Activated naive CD8-positive, alpha-beta T cell treated with anti-CD3 and anti-CD28 coated beads for 36 hours (primary cell): ENCODE measurements around the gene CACNA1F. TPM values are rescaled to one million over a fixed set of nuclear protein-coding genes. Genes with fewer than 3 reads are reported as not detected.

Experiments
- DNase-seq: peaks from one replicate; pipeline ENCODE4 v3.0.0; 2021
- H3K27ac Mint-ChIP-seq: one replicate; pipeline ENCODE4 v1.8.0; 2022; ENCODE audit warnings: mild to moderate bottlenecking, moderate library complexity, mixed read lengths
- H3K27me3 Mint-ChIP-seq: one replicate; pipeline ENCODE4 v1.8.0; 2022; ENCODE audit warnings: mild to moderate bottlenecking, mixed read lengths
- H3K36me3 Mint-ChIP-seq: one replicate; pipeline ENCODE4 v1.8.0; 2021; ENCODE audit warnings: mild to moderate bottlenecking, mixed read lengths
- H3K4me1 Mint-ChIP-seq: one replicate; pipeline ENCODE4 v1.8.0; 2021; ENCODE audit warnings: mixed read lengths
- H3K4me3 Mint-ChIP-seq: one replicate; pipeline ENCODE4 v1.8.0; 2022; ENCODE audit warnings: mild to moderate bottlenecking, moderate library complexity, mixed read lengths
- H3K9me3 Mint-ChIP-seq: one replicate; pipeline ENCODE4 v1.8.0; 2022; ENCODE audit warnings: mixed read lengths
- total RNA-seq, 2 experiments: library from RNA; stranded (reverse); gene quantifications; one replicate each; pipeline ENCODE4 v1.2.3, GENCODE V29; 2021

The CACNA1F gene
- total RNA-seq, 2 experiments from 2014 or later, result 0.72 to 0.85 TPM

DNA sequence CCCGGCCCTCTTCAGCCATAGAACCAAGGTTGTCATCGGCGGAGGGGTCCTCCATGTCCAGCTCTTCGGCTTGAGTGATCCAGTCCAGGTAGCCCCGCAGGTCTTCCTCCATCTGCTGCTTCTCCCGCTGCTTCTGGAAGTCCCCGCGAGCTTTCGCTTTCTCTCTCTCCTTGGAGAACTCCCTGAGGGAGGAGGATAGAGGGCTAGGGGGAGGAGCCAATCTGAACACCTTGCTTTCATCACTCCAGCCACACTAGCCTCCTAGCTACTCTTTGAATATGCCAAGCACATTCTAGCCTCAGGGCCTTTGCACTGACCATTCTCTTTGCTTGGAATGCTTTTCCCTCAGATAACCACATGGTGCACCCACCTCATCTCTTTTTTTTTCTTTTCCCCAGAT is 6.2 kb downstream of the CACNA1F start:
- Mint-ChIP-seq H3K4me3 (no peak overlapping the region), H3K27ac (no peak overlapping the region), H3K36me3 (no peaks in the 10 kb centered on the region), H3K27me3 (peaks cover 4% of the 10 kb centered on the region), H3K9me3 (no peaks in the 10 kb centered on the region), H3K4me1 (peaks cover 12% of the 10 kb centered on the region)
- DNase-seq, result no peak

DNA sequence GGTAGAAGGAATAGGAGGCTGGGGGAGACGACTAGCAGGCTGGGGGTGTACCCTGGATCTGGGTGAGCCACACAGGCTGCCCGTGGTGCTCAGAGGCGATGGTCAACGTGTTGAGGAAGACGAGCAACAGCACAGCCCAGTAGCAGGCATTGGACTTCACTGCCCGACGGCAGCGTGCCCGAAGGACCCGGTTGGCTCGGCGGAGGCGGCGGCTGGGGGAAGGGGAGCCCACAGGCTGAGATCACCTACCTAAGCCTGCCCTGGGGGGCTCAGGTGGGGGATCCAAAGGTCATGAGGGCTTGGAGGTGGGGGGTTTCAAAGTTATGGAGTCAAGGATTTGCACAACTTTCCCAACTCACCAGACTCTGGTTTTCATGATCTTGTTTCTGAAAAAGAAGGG is 7.3 kb downstream of the CACNA1F start:
- H3K27me3 Mint-ChIP-seq, result peaks cover 8% of the 10 kb centered on the region
- H3K9me3 Mint-ChIP-seq, result no peaks in the 10 kb centered on the region
- H3K4me3 Mint-ChIP-seq, result no peak overlapping the region
- no peak for DNase-seq
- peaks cover 6% of the 10 kb centered on the region for H3K4me1 Mint-ChIP-seq
- no peak overlapping the region for H3K27ac Mint-ChIP-seq
- H3K36me3 Mint-ChIP-seq, result no peaks in the 10 kb centered on the region

DNA sequence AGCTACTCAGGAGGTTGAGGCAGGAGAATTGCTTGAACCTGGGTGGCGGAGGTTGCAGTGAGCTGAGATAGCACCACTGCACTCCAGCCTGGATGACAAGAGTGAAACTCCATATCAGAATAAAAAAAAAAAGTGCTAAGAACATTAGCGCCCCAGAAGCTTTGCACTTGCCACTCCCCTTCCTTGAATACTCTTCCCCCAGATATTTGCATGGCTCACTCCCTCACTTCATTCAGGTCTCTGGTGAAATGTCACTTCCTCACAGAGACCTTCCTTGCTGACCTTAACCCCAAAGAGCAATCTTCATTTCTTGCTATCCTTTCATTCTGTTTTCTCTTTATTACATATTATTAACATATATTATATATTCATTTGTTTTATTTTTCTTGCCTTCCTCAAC is 11.3 kb downstream of the CACNA1F start:
- H3K36me3 Mint-ChIP-seq, result peaks cover 2% of the 10 kb centered on the region
- H3K27me3 Mint-ChIP-seq, result peaks cover 8% of the 10 kb centered on the region
- H3K27ac Mint-ChIP-seq, result no peak overlapping the region
- no peak for DNase-seq
- H3K4me1 Mint-ChIP-seq, result no peaks in the 10 kb centered on the region
- no peaks in the 10 kb centered on the region for H3K9me3 Mint-ChIP-seq
- no peak overlapping the region for H3K4me3 Mint-ChIP-seq

DNA sequence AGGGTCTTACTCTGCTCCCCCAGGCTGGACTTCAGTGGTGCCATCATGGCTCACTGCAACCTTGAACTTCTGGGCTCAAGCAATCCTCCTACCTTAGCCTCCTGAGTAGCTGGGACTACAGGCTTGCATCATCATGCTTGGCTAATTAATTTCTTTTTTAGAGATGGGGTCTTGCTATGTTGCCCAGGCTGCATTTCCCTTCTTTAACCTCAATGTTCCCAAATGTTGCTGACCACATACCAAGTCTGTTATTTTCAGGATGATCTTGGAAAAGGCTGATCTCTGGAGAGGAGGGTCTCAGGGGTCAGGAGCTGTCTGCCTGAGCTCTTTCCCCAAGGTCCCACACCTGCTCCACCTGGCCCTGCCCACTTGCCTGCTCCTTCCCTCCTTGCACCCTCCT is 13.0 kb downstream of the CACNA1F start:
- H3K4me1 Mint-ChIP-seq, result no peaks in the 10 kb centered on the region
- H3K4me3 Mint-ChIP-seq, result no peak overlapping the region

DNA sequence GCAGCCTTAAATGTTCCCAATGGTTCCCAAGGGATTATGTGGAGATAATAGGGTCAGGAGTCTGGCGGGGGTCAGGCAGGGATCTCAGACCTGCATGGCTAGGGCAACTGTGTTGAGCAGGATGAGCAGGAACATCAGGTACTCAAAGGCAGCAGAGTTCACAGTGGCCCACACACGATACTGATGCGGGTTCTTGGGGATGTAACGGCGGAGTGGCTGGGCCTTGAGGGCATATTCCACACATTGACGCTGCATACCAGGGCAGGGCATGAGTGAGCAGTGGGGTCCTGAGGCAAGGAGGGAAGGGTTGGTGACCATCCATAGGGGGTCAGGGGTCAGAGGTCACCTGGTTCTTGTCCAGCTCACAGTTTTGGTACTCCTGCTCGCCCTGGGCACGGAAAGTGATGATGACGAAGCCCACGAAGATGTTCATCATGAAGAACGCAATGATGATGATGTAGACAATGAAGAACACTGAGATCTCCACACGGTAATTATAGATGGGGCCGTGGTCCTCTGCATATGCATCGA is 18.1 kb downstream of the CACNA1F start:
- no peak for DNase-seq
- Mint-ChIP-seq H3K4me3 (no peak overlapping the region), H3K4me1 (no peaks in the 10 kb centered on the region), H3K36me3 (peaks cover 2% of the 10 kb centered on the region), H3K9me3 (no peaks in the 10 kb centered on the region), H3K27ac (no peak overlapping the region), H3K27me3 (no peaks in the 10 kb centered on the region)

More for the DNA sequence above, 13.0 kb downstream of the CACNA1F start:
- H3K27ac Mint-ChIP-seq, result no peak overlapping the region
- peaks cover 4% of the 10 kb centered on the region for H3K27me3 Mint-ChIP-seq
- peaks cover 2% of the 10 kb centered on the region for H3K36me3 Mint-ChIP-seq
- no peaks in the 10 kb centered on the region for H3K9me3 Mint-ChIP-seq
- DNase-seq, result no peak

DNA sequence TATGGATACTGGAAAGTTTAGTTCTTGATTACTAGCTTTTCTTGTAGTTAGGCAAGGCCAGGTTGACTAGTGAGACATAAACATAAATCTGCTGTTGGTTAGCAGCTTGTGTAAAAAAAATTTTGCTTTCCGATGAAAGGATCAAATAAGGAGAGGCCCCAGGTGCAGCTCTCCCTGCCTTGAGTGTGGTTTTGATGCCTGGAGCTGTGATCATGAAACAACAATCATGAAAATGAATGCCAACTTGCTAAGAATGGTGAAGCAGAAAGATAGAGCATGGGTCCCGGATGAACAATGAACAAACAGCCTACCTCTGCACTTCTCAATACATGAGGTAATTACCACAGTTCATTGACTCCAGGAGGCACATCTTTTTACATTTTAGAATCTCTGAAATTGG is 18.7 kb downstream of the CACNA1F start:
- H3K4me1 Mint-ChIP-seq, result no peaks in the 10 kb centered on the region
- H3K9me3 Mint-ChIP-seq, result no peaks in the 10 kb centered on the region
- no peaks in the 10 kb centered on the region for H3K36me3 Mint-ChIP-seq
- DNase-seq, result no peak
- H3K27ac Mint-ChIP-seq, result no peak overlapping the region
- no peaks in the 10 kb centered on the region for H3K27me3 Mint-ChIP-seq
- H3K4me3 Mint-ChIP-seq, result no peak overlapping the region

DNA sequence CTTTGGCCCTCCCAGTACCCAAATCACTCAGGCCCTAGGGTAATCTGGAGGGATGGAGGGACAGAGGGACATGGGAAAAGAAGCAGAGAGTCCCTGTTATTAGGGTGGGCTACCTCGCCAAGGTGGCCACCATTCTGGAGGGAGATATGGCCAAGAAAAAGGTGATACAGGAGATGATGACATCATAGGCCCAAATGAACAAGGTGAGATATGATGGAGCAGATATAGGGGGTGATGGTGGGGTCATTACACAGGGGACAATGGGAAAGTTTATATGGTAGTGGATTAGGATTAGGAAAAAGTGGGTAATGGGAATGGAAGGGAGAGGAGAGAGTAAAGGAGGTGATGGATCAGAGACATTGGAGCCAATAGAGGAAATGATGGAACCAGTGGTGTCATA is 20.3 kb downstream of the CACNA1F start:
- Mint-ChIP-seq H3K27ac (no peak overlapping the region), H3K27me3 (no peaks in the 10 kb centered on the region), H3K36me3 (no peaks in the 10 kb centered on the region), H3K9me3 (no peaks in the 10 kb centered on the region), H3K4me1 (no peaks in the 10 kb centered on the region), H3K4me3 (no peak overlapping the region)
- DNase-seq, result no peak

DNA sequence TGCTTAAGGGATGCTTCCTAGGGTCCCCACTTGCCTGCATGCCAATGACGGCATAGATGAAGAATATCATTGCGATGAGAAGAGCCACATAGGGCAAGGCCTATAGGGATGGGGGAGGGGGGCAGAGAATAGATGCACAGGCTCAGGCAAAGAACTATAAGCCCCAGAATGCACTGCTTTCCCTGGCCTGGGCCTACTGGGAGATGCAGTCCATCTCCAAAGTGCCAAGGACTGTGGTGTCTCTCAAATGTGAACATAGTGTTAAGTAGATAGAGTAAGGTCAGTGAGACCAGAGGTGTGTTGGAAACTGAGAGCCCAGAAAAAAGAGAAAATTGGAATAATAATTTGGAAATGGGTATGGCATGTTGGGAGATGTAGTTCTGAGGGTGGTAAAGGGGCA is 20.9 kb downstream of the CACNA1F start:
- Mint-ChIP-seq H3K27me3 (no peaks in the 10 kb centered on the region), H3K36me3 (no peaks in the 10 kb centered on the region), H3K4me1 (no peaks in the 10 kb centered on the region), H3K9me3 (no peaks in the 10 kb centered on the region), H3K27ac (no peak overlapping the region), H3K4me3 (no peak overlapping the region)
- no peak for DNase-seq

DNA sequence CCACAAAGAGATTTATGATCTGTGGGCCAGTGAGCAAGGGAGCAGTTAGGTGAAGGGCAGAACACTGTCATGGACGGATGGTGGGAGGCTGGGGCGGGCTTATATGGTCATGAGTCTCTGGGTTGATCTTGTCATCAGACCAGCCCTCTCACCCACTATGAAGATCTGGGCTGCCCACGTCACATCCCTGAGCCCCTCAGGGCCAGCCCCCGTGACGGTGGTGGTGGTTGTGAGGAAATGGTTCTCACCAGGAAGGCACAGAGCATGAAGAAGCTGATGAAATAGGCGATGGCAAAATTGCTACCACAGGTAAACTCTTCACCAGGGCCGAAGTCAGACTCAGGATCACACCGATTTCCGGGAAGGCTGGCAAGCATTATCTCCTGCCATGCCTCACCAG is 22.1 kb downstream of the CACNA1F start:
- Mint-ChIP-seq H3K9me3 (no peaks in the 10 kb centered on the region), H3K4me3 (no peak overlapping the region), H3K27ac (no peak overlapping the region), H3K4me1 (no peaks in the 10 kb centered on the region), H3K36me3 (no peaks in the 10 kb centered on the region), H3K27me3 (no peaks in the 10 kb centered on the region)
- no peak for DNase-seq

DNA sequence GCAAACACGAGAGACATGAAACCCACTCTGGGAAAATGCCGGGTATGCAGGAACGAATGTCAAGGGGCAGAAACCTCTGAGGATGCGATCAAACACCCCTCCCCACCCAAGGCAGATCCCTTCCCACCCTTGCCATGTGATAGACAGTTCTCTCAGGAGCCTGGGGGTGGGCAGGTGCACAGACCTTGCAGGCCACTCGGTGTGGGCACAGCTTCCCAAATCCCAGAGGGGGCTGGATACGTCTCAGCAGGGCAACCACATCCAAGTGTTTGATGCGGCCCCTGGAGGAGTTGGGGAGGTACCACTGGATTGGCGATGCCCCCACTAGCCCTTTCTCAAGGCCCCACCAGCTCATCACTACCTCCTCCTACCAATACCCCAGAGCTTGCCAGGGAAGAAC is 22.7 kb downstream of the CACNA1F start:
- H3K4me3 Mint-ChIP-seq, result no peak overlapping the region
- H3K27ac Mint-ChIP-seq, result no peak overlapping the region
- H3K4me1 Mint-ChIP-seq, result no peaks in the 10 kb centered on the region
- H3K9me3 Mint-ChIP-seq, result no peaks in the 10 kb centered on the region
- DNase-seq, result no peak
- H3K36me3 Mint-ChIP-seq, result no peaks in the 10 kb centered on the region
- no peaks in the 10 kb centered on the region for H3K27me3 Mint-ChIP-seq

DNA sequence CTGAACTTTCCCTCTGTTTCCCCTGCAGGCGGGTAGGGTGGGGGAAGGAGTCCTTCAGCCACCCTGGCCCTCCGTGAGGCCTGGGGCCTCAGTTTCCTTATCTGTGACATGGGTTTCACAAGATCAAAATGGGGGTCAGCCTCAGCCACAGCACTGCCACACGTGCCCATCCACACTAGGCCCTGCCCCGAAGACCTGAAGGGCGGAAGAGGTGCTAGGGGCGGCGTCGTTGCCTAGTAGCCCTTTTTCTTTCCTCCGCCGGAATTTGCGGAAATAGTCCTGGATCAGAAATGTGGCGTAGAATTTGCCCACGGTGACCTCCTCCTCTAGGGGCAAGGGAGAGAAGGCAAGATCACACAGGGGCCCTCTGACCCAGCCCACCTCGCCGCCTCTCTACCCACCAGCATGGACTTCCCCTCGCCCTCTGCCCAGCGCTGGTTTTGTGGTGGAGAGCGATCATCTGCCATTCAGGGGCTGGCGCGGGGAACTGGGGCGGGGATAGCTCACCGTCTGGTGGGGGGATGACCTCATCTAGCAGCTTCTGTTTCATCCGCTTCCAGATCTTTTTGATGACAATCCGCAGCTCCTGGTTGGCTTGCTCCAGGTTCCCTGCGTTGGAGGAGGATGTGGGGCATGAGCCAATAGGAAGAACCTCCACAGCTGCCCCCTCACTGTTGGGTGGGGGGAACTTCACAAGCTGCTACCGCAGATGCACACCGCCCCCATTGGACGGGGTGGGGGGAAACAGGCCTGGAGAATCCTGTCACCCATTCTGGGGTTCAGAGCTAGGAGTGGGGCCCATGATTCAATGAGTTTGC is 23.5 kb downstream of the CACNA1F start:
- no peaks in the 10 kb centered on the region for H3K4me1 Mint-ChIP-seq
- H3K36me3 Mint-ChIP-seq, result no peaks in the 10 kb centered on the region
- peak overlapping the region; percentile 40 for H3K4me3 Mint-ChIP-seq
- no peaks in the 10 kb centered on the region for H3K9me3 Mint-ChIP-seq
- DNase-seq, result peak; percentile 27
- H3K27me3 Mint-ChIP-seq, result no peaks in the 10 kb centered on the region
- H3K27ac Mint-ChIP-seq, result no peak overlapping the region

DNA sequence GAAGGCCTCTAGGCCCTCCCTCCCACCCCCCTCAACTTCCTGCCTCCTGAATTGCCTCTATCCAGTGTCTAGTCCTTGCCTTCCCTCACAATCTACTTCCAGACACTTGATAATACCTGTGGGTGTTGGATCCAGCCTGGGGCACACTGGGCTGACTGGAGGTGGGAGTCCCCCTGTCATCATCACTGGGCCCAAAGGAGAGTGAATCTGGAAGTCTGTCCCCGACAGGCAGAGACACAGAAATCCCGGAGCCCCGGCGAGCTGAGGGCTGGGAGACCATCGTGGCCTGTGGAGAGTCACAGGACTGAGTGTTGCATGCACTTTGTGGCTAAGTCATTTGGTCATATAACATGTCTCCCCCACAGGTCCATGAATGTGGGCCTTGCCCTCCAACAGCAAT is 24.7 kb downstream of the CACNA1F start:
- no peaks in the 10 kb centered on the region for H3K9me3 Mint-ChIP-seq
- H3K4me3 Mint-ChIP-seq, result no peak overlapping the region
- DNase-seq, result no peak
- H3K4me1 Mint-ChIP-seq, result no peaks in the 10 kb centered on the region
- H3K27ac Mint-ChIP-seq, result no peak overlapping the region
- H3K27me3 Mint-ChIP-seq, result no peaks in the 10 kb centered on the region
- H3K36me3 Mint-ChIP-seq, result no peaks in the 10 kb centered on the region

DNA sequence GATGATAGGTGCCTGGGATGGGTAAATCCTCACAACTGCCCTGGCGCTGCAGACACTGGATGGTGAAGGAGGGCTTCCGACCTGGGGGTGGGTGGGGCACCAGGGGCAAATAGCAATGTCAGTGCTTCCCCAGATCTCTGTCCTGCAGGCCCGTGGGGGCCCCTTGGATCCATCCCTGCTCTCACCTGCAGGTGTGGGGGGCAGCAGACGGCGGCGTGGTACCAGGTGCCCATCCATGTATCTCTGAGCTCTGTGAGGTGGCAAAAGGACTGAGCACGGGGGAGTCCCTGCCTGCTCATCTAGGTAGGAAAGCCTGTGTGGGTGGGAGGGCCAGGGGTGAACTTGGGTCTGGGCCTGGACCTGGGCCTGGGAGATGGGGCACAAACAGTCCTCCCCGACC is 26.6 kb downstream of the CACNA1F start:
- Mint-ChIP-seq H3K4me3 (no peak overlapping the region), H3K9me3 (no peaks in the 10 kb centered on the region), H3K36me3 (no peaks in the 10 kb centered on the region), H3K4me1 (no peaks in the 10 kb centered on the region), H3K27me3 (no peaks in the 10 kb centered on the region), H3K27ac (no peak overlapping the region)
- no peak for DNase-seq

DNA sequence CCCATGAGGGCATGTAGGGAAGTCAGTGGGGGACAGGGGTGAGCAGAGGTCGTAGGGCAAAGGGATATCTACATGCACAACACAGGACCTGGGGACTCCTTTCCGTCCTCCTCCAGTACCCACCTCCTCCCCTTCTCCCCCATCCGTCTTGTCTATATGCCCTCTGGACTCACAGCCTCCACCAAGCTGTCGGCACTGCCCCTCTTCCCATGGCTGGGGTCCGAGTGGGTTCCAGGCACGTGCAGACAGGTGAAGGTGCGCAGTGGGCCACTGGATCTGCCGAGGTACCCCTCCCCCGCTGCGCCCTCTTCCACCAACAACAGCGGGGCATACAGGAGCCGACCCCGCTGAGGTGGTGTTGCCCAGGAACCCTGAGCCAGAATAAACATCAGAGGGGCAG is 27.7 kb downstream of the CACNA1F start:
- Mint-ChIP-seq H3K36me3 (no peaks in the 10 kb centered on the region), H3K9me3 (no peaks in the 10 kb centered on the region), H3K27ac (no peak overlapping the region), H3K4me1 (peaks cover 3% of the 10 kb centered on the region), H3K4me3 (no peak overlapping the region), H3K27me3 (no peaks in the 10 kb centered on the region)
- DNase-seq, result no peak

DNA sequence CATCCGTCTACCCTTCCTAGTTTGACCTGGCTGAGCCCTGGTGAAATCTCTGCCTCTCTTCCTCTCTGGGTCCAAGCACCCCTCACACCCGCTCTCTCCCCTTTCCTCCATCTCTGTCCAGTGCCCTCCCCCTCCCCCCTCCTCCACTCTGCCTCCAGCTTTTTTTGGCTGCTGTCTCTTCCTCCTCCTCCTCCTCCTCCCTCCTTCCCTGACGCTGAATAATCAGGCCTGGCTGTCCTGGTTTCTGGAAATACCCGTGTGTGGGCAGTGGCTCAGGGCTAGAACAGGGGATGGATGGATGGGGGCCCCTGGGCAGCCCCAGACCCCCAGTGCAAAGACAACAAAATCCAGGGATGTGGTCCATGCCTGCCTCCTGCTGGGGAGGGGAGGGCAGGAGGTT is 28.4 kb downstream of the CACNA1F start:
- no peak overlapping the region for H3K27ac Mint-ChIP-seq
- no peaks in the 10 kb centered on the region for H3K27me3 Mint-ChIP-seq
- no peaks in the 10 kb centered on the region for H3K36me3 Mint-ChIP-seq

DNA sequence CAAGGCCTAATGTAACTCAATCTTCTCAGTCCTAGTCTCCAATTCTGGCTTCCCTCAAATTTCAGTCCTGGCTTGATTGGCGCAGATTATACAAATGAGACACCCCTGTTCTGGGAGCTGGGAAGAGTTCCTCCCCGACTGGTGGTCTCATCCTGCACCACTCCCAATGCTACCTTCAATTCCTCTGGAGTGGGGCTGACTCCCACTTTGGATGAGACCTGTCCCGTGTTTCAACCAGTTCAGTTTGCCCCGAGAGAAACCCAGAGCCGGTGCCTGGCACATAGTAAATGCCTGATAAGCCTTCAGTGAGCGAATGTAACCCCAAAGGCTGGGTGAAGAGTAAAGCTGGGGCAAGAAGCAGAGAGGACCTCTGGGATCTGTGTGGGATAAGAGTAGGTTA is 29.1 kb downstream of the CACNA1F start:
- H3K4me1 Mint-ChIP-seq, result peaks cover 4% of the 10 kb centered on the region
- DNase-seq, result no peak
- H3K27ac Mint-ChIP-seq, result no peak overlapping the region
- no peaks in the 10 kb centered on the region for H3K27me3 Mint-ChIP-seq
- no peaks in the 10 kb centered on the region for H3K36me3 Mint-ChIP-seq
- no peak overlapping the region for H3K4me3 Mint-ChIP-seq
- no peaks in the 10 kb centered on the region for H3K9me3 Mint-ChIP-seq

More for the DNA sequence above, 28.4 kb downstream of the CACNA1F start:
- no peaks in the 10 kb centered on the region for H3K9me3 Mint-ChIP-seq
- no peak overlapping the region for H3K4me3 Mint-ChIP-seq
- H3K4me1 Mint-ChIP-seq, result peaks cover 3% of the 10 kb centered on the region
- no peak for DNase-seq
